ENCODE results near the gene LRRC45.

Gene LRRC45

GRCh38 chr17:82049521-82049971 lies 26.4 kb downstream of the LRRC45 start:
- in situ Hi-C loops (cut with MboI; ENCODE audit: low sequenced_read_pairs), result no loop called here

- in situ Hi-C loops (cut with MboI; ENCODE audit: low sequenced_read_pairs), result no loop called here
These were observed 27.2 kb downstream of the LRRC45 start for GRCh38 chr17:82050152-82050760.

GRCh38 chr17:82050761-82051641 lies 27.9 kb downstream of the LRRC45 start:
- in situ Hi-C loops (cut with MboI; ENCODE audit: low sequenced_read_pairs), result no loop called here

- in situ Hi-C loops (cut with MboI; ENCODE audit: low sequenced_read_pairs), result no loop called here
These were observed 28.9 kb downstream of the LRRC45 start, which contains the start of the genes GPS1 and RFNG for GRCh38 chr17:82051776-82052637. Gene GPS1 (plus strand): TSS chr17:82051898. CDS start chr17:82051932, 34 bp downstream. Gene RFNG (minus strand): TSS chr17:82051811. CDS start chr17:82051766, 45 bp downstream.

GRCh38 chr17:82052638-82053059 lies 29.5 kb downstream of the LRRC45 start:
- in situ Hi-C loops (cut with MboI; ENCODE audit: low sequenced_read_pairs), result no loop called here

GRCh38 chr17:82053130-82053529 lies 30.0 kb downstream of the LRRC45 start:
- in situ Hi-C loops (cut with MboI; ENCODE audit: low sequenced_read_pairs), result no loop called here

GRCh38 chr17:82053556-82054263 lies 30.6 kb downstream of the LRRC45 start:
- in situ Hi-C loops (cut with MboI; ENCODE audit: low sequenced_read_pairs), result no loop called here

- in situ Hi-C loops (cut with MboI; ENCODE audit: low sequenced_read_pairs), result no loop called here
These were observed 31.4 kb downstream of the LRRC45 start for GRCh38 chr17:82054351-82055022.

GRCh38 chr17:82055023-82055964 lies 32.2 kb downstream of the LRRC45 start:
- in situ Hi-C loops (cut with MboI; ENCODE audit: low sequenced_read_pairs), result no loop called here

- in situ Hi-C loops (cut with MboI; ENCODE audit: low sequenced_read_pairs), result no loop called here
These were observed 33.0 kb downstream of the LRRC45 start for GRCh38 chr17:82055965-82056728.

GRCh38 chr17:82056729-82057621 lies 33.9 kb downstream of the LRRC45 start:
- in situ Hi-C loops (cut with MboI; ENCODE audit: low sequenced_read_pairs), result no loop called here

GRCh38 chr17:82058230-82058854 lies 35.2 kb downstream of the LRRC45 start:
- in situ Hi-C loops (cut with MboI; ENCODE audit: low sequenced_read_pairs), result no loop called here

GRCh38 chr17:82058855-82059249 lies 35.7 kb downstream of the LRRC45 start:
- in situ Hi-C loops (cut with MboI; ENCODE audit: low sequenced_read_pairs), result no loop called here

GRCh38 chr17:82059272-82060000 lies 36.3 kb downstream of the LRRC45 start:
- in situ Hi-C loops (cut with MboI; ENCODE audit: low sequenced_read_pairs), result no loop called here

GRCh38 chr17:82060001-82060380 lies 36.9 kb downstream of the LRRC45 start:
- in situ Hi-C loops (cut with MboI; ENCODE audit: low sequenced_read_pairs), result no loop called here

GRCh38 chr17:82060614-82061013 lies 37.5 kb downstream of the LRRC45 start:
- in situ Hi-C loops (cut with MboI; ENCODE audit: low sequenced_read_pairs), result no loop called here

Data from HL-60/S4 (cell line).